Endothelial cell of umbilical vein (primary cell): Measurements from ENCODE around the gene CCDC182. TPM values are rescaled to one million over a fixed set of nuclear protein-coding genes. Genes with fewer than 3 reads are reported as not detected.

Source experiments
- BruUV-seq: library from RNA; stranded (reverse); fragments of 400-500 nt; replicated peaks from 2 replicates; lab custom pipeline; 2021; lab: Mats Ljungman, UMichigan
- CTCF ChIA-PET: fragments of 300-600, 350-600 bp; sonication (Branson Sonifier 250); formaldehyde crosslinking; loops from one replicate; lab custom pipeline; 2021; ENCODE audit warnings: antibody characterized with exemption, inconsistent platforms; lab: Charles Lee
- POLR2A ChIA-PET: fragments of 300-600, 350-600 bp; sonication (Branson Sonifier 250); formaldehyde crosslinking; loops from one replicate; lab custom pipeline; 2021; ENCODE audit warnings: antibody characterized with exemption, inconsistent platforms; lab: Charles Lee
- DNase-seq: peaks from one replicate; pipeline ENCODE4 v3.0.0-alpha.2; 2011; ENCODE audit warnings: low read depth, low spot score
- FAIRE-seq: peaks from 2 replicates; lab custom pipeline; 2011; peaks lifted over from hg19 to GRCh38; lab: Jason Lieb, UNC
- H2AFZ ChIP-seq: 2 replicates; pipeline ENCODE4 v1.6.0; 2012; ENCODE audit warnings: low read depth, low read length, control low read depth, inconsistent platforms
- H3K27ac ChIP-seq: 2 replicates; pipeline ENCODE4 v1.5.1; 2011; ENCODE audit warnings: low read depth, mild to moderate bottlenecking, control low read depth, low read length, moderate library complexity; ENCODE audit not compliant: insufficient read depth
- H3K27me3 ChIP-seq, 2 experiments: 2 replicates each; pipeline versions ENCODE4 v1.6.0 to v1.6.1; 2011; ENCODE audit warnings: low read length in 2 of 2, mixed read lengths in 1 of 2; ENCODE audit not compliant: control insufficient read depth in 2 of 2, insufficient read depth in 2 of 2
- H3K36me3 ChIP-seq, 2 experiments: 2 replicates in 1 of 2; 3 replicates in 1 of 2; pipeline ENCODE4 v1.5.1; 2011; ENCODE audit warnings: low read length in 2 of 2, mild to moderate bottlenecking in 1 of 2, moderate library complexity in 1 of 2; ENCODE audit not compliant: control insufficient read depth in 2 of 2, insufficient read depth in 2 of 2; ENCODE audit errors: extremely low read depth in 1 of 2
- H3K4me1 ChIP-seq: 3 replicates; pipeline ENCODE4 v1.5.1; 2011; ENCODE audit warnings: mild to moderate bottlenecking, low read length; ENCODE audit not compliant: control insufficient read depth, insufficient read depth; ENCODE audit errors: extremely low read depth
- H3K4me2 ChIP-seq: 2 replicates; pipeline ENCODE4 v1.6.1; 2011; ENCODE audit warnings: low read length, control low read depth, mixed read lengths; ENCODE audit not compliant: insufficient read depth
- H3K4me3 ChIP-seq, 3 experiments: fragments of 200-600 bp in 1 of 3; sonication (generic), shearing (Covaris generic) in 1 of 3; replicated peaks in 1 of 3; 2 replicates each; pipeline ENCODE4 v1.5.1; 2011 to 2016; ENCODE audit warnings: control low read depth in 3 of 3, low read length in 3 of 3, mild to moderate bottlenecking in 2 of 3, inconsistent platforms in 1 of 3, low read depth in 1 of 3, moderate library complexity in 1 of 3; ENCODE audit not compliant: insufficient read depth in 1 of 3
- H3K79me2 ChIP-seq: 2 replicates; pipeline ENCODE4 v1.6.0; 2012; ENCODE audit warnings: low read length, inconsistent platforms; ENCODE audit not compliant: control insufficient read depth, insufficient read depth
- H3K9ac ChIP-seq: replicated peaks from 2 replicates; pipeline ENCODE3; 2011; ENCODE audit warnings: low read length, control low read depth; ENCODE audit not compliant: insufficient read depth; ENCODE audit errors: extremely low read depth
- H3K9me1 ChIP-seq: replicated peaks from 3 replicates; pipeline ENCODE4 v1.6.0; 2011; ENCODE audit warnings: mild to moderate bottlenecking, low read length; ENCODE audit not compliant: control insufficient read depth, insufficient read depth; ENCODE audit errors: extremely low read depth
- H3K9me3 ChIP-seq: replicated peaks from 2 replicates; pipeline ENCODE4 v1.5.1; 2012; ENCODE audit warnings: low read length, inconsistent platforms; ENCODE audit not compliant: control insufficient read depth, insufficient read depth
- H4K20me1 ChIP-seq: replicated peaks from 2 replicates; pipeline ENCODE3; 2011; ENCODE audit warnings: mild to moderate bottlenecking, low read length; ENCODE audit not compliant: control insufficient read depth, insufficient read depth; ENCODE audit errors: extremely low read depth
- CTCF ChIP-seq, 2 donors: IDR thresholded peaks; 1 replicate in 1 of 2; 2 replicates in 1 of 2; pipeline ENCODE4 v1.5.1; 2011; ENCODE audit warnings: low read length in 2 of 2, mild to moderate bottlenecking in 2 of 2, moderate library complexity in 2 of 2, control low read depth in 1 of 2, inconsistent platforms in 1 of 2, low read depth in 1 of 2; ENCODE audit not compliant: insufficient read depth in 1 of 2; ENCODE audit errors: extremely low read depth in 1 of 2
- EZH2 ChIP-seq: IDR thresholded peaks from 2 replicates; pipeline ENCODE4 v1.6.1; 2012; ENCODE audit warnings: borderline replicate concordance, low read depth, mild to moderate bottlenecking, moderate library complexity, low read length, inconsistent platforms; ENCODE audit not compliant: severe bottlenecking
- FOS ChIP-seq: IDR thresholded peaks from 2 replicates; pipeline ENCODE4 v1.6.1; 2011; ENCODE audit warnings: mild to moderate bottlenecking, low read length, moderate library complexity, borderline replicate concordance; ENCODE audit not compliant: insufficient read depth
- JUN ChIP-seq: IDR thresholded peaks from 2 replicates; pipeline ENCODE4 v1.6.1; 2011; ENCODE audit warnings: borderline replicate concordance, low read depth; ENCODE audit not compliant: insufficient read length, insufficient read depth
- POLR2AphosphoS5 ChIP-seq: IDR thresholded peaks from 2 replicates; pipeline ENCODE4 v1.6.1; 2012; ENCODE audit warnings: low read depth, mild to moderate bottlenecking, control low read depth, low read length, moderate library complexity; ENCODE audit not compliant: insufficient read depth
- dilution Hi-C: fragments of 300-500 bp; cut with MboI; formaldehyde crosslinking; loops from one replicate; pipeline ENCODE4 v1.15.0; 2019; ENCODE audit warnings: low sequenced_read_pairs; ENCODE audit not compliant: extremely low pct_ligation_motif_present
- intact Hi-C: fragments of 100-400 bp; cut with micrococcal nuclease; formaldehyde crosslinking; loops from one replicate; pipeline ENCODE4 v1.10.0; 2022
- polyA plus RNA-seq, 4 experiments: library from polyadenylated mRNA; depleted of rRNA in 3 of 4; stranded (reverse) in 3 of 4; unstranded in 1 of 4; fragments of >200 nt; gene quantifications; 2 replicates each; pipeline versions ENCODE4 v1.2.1 to v1.2.3, GENCODE V29; 2011 to 2012; ENCODE audit warnings: missing spikeins in 1 of 4
- total RNA-seq: library from RNA; stranded (reverse); gene quantifications from 2 replicates; pipeline ENCODE4 v1.2.3, GENCODE V29; 2021

CCDC182 gene
- total and polyA plus RNA-seq, 2 donors (not counting 3 experiments of a cell fraction or from before 2014, with no cell fraction given): not detected

- POLR2A ChIA-PET: no interaction called here
- H3K79me2 ChIP-seq: no peaks in the 10 kb centered on the region
Measured at GRCh38 chr17:57760046-57760445, 14.9 kb upstream of the CCDC182 start.

More at GRCh38 chr17:57760046-57760445, 14.9 kb upstream of the CCDC182 start:
- no peaks in the 10 kb centered on the region for H3K4me1 ChIP-seq
- CTCF ChIA-PET: interaction anchor here (1.5 to 4.5 kb wide), 3 partner anchors 13 to 23 kb away, joined by 3 to 23 read pairs (median 10); no protein-coding TSS in a partner anchor
- H3K9ac ChIP-seq: no peak overlapping the region
- DNase-seq (no peak), FAIRE-seq (no peak)
- H3K27ac ChIP-seq: no peak overlapping the region
- H3K9me1 ChIP-seq: no peaks in the 10 kb centered on the region
- dilution Hi-C loops: no loop called here
- H2AFZ ChIP-seq: no peak overlapping the region
- no peaks in the 10 kb centered on the region for H3K36me3 ChIP-seq
- H3K27me3 ChIP-seq: peaks cover 4 to 7% of the 10 kb centered on the region in 2 experiments
- H3K4me2 ChIP-seq: no peak overlapping the region
- BruUV-seq: no TSS peak
- no peaks in the 10 kb centered on the region for H4K20me1 ChIP-seq
- no peak for TF ChIP-seq CTCF (IDR thresholded peaks at IDR 0.05; ENCODE audit: extremely low read depth in 1 of 2, insufficient read depth in 1 of 2, low read depth in 1 of 2, low read length in 2 of 2)
- TF ChIP-seq POLR2AphosphoS5: no peak
- TF ChIP-seq JUN: no peak
- no peak for TF ChIP-seq EZH2
- no peak for TF ChIP-seq FOS
- H3K9me3 ChIP-seq: no peaks in the 10 kb centered on the region
- intact Hi-C loops: no loop called here
- no peak overlapping the region for H3K4me3 ChIP-seq
